NT2/D1 (cell line): ENCODE data around the gene VCP.

Experiments
- SUZ12 ChIP-seq: IDR thresholded peaks from 2 replicates; pipeline ENCODE4 v1.6.1; 2011; ENCODE audit not compliant: insufficient read length, insufficient read depth; ENCODE audit errors: extremely low read depth
- YY1 ChIP-seq: IDR thresholded peaks from 2 replicates; pipeline ENCODE4 v1.6.1; 2011; ENCODE audit not compliant: insufficient read length, insufficient read depth
- ZNF274 ChIP-seq: IDR thresholded peaks from 2 replicates; pipeline ENCODE4 v1.6.1; 2011; ENCODE audit warnings: mild to moderate bottlenecking, low read depth, low read length

GRCh38 chr9:35108461-35108860 lies 36.0 kb upstream of the VCP start:
- TF ChIP-seq YY1 (no peak), SUZ12 (no peak), ZNF274 (no peak)
